Measurements from ENCODE around the gene SPTSSB.
A peak's percentile ranks its signal among the peaks of the same experiment; 100 is the strongest.

The SPTSSB gene, protein sequence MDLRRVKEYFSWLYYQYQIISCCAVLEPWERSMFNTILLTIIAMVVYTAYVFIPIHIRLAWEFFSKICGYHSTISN

DNA sequence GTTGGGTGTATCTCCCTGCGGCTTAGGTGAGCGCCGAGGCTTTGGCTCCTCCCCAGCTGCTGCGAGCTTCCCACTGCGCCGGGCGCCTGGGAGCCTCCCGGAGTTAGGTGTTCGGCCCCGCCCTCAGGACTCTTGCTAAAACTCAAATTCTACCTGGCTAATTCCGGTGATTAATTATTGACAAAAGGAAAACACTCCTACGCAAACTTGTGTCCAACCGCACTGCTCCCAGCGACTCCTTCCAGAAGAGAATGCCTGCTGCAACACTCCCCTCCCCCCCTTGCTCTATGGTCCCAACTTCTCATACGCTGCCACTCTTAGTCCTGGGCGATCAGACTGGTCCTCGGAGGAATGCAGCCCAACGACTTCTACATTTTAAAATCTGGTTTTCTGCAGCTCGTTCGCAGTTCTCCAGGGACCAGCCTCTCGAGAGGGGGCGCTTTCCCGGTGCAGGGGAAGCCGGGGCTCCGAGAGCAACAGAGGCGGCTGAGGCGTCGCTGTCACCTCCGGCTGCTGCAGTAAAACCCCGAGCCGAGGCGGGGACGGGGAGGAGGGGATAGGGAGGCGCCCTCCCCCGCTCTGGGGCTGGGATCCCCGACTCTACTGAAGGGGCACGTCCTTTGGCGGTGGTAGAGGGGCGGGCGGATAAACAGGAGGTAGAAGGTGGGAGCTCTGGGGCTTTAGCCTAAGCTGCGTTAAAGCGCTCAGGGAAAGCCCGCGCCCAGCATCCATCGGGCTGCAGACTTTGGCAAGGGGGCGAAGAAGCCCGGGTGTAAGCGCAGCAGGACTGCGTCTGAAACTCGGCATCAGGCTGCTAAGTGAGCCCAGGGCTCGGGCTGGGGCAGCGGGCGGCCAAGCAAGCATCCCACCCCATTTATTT lies at the start of gene SPTSSB:
Gene SPTSSB, minus strand, starts transcription at position 77 of the 880 bp plus-strand sequence. CDS start 25,194 bp downstream, outside the sequence.
- peak; percentile 50 for DNase-seq

DNA sequence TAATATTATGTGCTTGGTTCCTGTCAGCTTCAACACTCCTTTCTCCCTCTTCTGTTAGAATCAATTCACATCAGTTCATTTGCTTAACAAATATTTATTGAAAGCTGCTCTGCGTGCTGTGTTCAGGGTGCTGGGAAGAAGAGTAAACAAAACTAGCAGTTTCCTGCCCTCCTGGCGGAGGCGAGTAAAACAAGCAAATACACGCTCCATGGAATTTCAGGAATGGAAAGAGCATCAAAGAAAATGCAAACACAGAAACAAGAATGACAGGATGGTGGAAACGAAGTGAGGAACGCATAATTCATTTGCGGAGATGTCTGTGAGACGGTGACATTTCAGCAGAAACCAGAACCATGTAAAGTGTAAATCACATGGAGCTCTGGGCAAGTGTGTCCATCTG lies 49.4 kb upstream of the SPTSSB start:
- no peak for DNase-seq

DNA sequence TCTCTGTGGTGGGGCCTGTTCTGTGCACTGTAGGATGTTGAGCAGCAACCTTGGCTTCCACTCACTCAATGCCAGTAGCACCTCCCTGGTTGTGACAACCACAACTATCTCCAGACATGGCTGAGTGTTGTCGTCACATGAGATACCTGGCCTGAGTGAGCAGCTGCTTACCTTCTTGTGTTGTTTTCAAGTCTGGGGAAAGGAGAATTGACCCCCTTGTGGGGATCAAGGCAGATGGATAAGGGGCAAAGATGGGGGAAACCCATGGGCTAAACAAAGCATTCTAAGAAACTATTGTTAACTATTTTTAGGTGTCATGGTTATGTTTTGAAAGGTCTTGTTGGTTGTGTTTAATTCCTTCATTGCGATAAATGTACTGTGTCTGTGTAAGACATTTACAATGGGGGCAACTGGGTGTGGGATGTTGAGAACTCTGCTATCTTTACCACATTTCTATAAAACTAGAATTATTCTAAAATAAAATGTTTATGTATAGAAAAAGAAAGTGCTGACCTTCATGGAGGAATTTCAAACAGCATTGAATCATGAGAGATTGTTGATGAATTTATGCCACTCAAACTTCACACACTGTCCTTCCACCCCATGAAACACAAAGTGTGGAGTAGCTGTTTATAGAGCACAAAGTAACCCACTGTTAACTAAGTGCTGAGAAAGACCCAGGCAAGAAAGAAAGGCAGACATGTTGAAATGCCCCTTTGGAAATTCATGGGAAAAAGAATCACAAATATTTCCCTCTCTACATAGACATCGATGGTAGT lies 48.4 kb upstream of the SPTSSB start:
- DNase-seq, result no peak

DNA sequence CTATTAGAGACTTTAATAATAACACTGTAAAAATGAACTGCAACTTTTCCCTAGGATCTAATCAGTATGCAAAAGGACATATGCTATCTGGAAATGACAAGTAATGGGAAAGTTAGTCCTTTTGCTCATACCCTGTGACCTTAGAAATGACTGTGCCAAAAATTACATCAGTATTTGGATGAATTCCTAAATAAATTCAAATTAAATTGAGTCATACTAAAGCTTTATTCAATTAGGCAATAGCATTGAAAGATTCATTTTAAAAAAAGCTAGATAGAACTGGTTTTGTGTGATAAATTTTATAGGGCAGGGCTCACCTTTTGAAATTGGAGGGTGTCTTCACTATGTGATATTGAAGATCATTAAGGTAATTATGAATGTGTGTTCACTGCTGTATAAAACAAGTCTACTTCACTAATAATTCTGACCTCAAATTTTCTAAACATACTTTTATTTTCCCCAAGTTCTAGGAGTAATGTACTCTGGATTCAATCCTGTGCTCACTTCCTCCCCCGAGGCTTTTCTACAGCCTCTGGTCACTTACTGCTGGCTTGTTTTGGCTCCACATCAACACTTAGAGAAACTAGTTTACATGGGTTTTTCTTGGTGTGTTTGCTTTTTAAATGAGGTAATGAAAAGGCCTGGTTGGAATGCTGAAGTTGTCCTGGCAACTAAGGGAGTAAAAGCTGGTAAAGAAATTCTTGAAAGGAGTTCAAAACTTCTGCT lies 44.4 kb upstream of the SPTSSB start:
- DNase-seq, result peak; percentile 52

DNA sequence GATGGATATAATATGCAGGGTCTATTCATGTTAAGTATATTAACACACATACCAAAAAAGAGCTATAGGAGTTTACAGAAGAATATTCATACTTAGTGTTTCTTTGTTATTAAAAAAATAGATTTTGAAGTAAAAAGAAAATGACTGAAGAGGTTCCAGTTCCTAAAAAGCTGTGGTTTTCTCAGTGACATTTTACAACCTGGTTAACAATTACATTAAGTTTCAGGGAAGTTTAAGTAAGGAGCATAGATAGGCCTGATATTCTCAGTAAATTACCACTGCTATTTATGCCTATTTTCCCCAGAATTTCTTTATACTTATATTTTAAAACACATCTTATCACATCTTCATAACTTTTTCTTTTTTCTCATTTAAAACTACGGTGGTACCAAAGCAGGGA lies 43.6 kb upstream of the SPTSSB start:
- no peak for DNase-seq

DNA sequence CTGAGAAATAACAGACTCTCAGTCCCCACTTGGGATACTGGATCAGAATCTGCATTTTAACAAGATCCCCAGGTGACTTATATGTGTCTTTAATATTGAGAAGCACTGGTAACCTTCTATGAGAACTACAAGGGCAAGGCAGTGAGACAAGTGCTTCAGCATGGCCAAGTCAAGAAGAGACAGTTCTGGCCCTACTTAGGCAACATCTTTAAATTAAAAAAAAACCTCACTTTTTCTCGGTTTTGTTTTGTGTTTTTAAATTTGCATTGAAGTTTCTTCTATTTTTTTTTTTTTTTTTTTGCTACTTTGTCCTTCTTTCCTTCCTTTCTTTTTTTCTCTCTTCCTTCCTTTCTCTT lies 42.5 kb upstream of the SPTSSB start:
- no peak for DNase-seq

DNA sequence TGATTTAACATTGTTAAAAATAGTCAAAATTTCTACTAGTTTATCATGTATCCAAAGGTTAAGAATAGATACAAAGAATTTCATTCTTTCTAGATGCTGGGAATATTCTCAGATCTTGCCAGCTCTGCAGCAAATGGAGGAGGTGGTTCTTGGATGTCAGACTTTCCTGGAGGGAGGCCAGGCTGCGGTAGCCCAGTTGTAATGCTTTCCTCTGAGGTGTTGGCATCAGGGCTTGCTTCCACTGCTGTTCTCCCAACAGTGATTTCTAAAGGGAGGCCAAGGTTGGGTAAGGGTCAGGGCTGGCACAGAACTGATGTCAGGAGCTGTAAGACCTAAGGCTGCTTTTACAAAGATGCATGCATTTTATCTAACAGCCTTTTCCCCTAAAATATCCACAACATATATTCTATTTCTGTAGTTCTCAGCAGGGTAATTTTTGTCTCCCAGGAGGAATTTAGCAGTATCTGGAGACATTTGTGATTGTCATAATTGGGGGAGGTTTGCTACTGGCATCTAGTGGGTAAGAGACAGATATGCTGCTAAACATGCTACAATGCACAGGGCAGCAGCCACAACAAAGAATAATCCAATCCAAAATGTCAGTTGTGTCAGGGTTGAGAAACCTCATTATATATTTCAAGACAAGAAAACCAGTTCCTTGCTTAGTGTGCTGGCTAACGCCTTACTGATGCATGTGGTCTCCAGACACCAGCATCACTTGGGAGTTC lies 42.0 kb upstream of the SPTSSB start:
- peak; percentile 81 for DNase-seq

DNA sequence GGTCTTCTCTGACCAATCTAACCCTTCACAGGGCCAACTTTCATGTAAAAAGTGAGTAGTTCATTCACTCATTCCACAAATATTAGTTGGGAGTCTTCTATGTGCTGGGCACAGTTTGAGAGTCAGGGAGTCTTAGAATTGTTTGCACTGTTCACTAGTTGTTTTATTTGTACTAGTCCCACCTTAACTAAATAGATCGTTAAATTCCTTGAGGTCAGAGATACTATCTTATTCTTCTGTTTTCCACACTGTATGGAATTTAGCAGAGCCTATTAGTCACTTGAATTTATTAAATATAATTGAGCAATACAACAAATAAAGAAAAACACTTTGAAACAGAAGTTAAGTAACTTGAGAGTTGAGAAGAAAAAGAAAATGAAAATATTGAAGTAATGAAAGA lies 40.8 kb upstream of the SPTSSB start:
- DNase-seq, result no peak

DNA sequence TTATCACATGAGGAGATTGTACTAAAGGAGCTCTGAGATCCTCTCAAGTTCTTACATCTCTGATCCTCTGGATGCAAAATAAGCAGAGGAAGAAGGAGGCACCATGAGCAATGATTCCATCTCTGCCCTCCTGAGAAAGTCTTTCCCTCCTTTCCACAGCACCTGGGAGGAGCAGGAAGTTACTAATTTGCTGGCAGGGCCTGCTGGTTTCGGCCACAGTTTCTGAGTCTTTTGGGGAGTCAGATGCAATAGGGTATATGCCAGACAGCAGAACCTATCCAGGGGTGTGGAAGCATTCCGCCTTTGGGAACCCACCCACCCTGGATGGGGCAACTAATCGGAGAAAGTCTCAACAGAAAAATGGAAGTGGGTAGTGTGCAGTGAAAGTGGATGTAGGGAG lies 38.5 kb upstream of the SPTSSB start:
- DNase-seq, result no peak

DNA sequence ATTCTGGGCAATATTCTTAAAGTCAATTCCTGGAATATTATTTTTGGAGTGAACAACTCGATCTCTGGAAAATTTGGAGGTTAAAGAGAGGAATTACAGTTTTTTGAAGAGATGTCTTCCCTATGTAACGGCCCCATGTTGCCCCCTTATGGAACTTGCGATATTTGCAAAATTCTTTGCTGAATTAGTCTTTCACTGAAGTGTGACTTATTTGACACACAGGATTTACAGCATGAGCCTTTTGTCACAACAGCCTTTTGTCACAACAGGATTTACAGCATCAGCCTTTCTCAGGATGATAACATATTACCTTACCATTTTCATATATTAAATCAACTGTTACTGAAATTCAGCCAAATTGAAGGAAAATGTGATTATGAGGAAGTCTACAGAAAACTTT lies 37.8 kb upstream of the SPTSSB start:
- DNase-seq, result no peak

DNA sequence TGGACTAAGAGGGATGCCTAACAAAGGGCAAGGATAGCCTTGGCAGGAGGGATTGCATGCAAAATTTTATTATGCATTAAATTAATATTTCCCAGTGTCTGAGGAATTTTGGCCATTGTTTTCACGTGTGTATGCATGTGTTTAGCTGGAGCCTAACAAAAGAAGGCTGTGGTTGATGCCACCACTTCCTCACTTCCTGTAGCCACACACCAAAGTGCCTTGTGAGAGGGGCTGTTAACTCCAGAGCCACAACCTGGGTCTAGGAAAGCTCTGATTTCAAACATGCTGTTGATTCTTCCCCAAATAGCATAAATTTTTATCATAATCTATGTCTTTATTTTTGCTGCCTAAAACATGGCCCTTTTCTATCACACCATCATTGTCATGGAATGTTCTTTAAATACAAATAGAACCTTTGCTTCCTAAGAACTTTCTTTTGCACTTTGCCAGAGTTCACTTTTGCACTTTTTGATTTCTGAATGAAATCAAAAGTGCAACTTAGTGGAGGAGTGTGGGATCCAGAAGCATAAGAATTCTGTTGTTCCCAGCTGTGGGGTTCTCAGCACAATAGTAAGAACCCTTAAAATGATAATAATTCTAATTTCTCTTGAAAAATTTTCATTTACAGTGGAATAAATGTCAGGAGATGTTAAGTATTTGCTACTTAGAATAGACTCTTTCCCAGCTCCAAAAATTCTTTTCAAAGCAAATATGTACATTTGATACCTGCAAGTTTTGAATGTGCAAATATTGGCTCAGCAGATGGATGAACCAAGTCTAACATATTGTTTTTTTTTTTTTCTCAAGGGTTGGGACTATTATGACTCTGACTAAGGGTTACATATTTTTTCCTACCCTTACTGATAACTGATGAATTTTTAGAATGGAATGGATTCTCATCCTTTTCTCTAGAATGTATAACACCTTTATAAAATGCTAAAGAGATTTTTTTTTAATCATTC lies 35.6 kb upstream of the SPTSSB start:
- DNase-seq, result no peak

DNA sequence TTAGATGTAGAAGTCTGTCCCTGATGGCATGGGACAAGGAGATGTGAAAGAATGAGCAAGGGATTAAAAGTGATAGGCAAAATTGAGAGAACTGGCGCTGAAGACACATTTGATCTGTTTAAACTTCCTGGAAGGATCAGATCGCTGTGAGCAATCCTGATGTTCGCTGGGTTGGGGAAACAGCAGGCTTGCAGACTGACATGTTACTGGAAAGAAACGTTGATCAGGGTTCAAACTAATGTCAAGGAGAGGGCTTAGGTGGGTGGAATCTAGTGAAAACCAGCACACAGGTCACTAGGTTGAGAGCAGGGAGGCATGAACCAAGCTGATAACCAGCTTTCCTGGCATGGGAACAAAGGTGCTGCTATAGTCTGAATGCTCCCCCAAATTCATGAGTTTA lies 34.5 kb upstream of the SPTSSB start:
- DNase-seq, result no peak

DNA sequence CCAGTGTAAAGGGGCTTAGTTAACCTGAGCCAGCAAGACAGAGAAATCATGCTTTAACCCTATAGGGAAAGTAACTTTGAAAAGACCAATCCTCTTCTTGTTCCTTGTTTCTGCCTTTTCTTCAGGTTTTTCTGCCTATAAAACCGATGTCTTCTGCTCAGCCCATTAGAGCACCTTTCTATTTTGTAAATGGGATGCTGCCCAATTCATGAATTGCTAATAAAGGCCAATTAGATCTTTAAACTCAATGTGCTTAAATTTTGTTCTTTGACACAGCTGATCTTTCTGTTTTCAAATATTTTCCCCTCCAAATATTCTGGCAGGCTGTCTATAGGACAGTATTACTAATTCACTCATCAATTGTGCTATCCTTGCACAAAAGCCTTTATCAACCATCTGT lies 33.8 kb upstream of the SPTSSB start:
- DNase-seq, result no peak

DNA sequence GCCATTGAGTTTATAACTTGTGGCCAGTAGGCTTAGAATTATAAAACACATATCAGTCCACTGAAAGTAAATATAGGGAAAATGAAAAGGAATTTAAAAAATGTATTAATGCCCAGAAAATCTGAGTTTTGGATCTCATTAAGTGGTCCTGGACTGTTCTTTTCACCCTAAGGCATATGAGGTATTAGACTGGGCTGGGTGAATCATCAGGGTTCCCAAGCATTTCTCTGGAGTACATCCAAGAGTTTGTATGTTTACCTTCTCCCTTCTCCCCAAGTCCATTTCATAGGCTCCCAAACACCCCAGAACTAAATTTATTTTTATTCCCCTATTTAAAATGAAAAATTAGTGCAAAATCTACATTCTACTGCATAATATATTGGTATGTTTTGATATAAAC lies 31.9 kb upstream of the SPTSSB start:
- no peak for DNase-seq

DNA sequence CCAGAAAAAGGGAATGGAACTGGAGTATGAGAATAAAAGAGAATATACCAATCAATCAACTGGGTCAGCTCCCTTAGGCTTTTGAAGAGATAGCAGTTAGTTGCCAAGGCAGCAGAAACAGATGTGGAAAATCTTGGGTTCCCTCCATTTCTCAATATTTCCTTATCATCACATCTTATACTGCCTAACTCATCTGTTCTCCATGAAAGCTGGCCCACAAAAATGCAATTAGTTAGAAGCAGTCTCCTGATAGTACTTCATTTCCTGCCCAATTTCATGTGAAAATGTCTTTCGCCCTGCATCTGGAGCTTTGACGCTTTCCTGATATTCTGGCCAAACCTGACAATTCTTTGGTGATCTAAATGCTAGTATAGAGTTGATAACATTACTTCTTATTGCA lies 30.1 kb upstream of the SPTSSB start:
- DNase-seq, result no peak

DNA sequence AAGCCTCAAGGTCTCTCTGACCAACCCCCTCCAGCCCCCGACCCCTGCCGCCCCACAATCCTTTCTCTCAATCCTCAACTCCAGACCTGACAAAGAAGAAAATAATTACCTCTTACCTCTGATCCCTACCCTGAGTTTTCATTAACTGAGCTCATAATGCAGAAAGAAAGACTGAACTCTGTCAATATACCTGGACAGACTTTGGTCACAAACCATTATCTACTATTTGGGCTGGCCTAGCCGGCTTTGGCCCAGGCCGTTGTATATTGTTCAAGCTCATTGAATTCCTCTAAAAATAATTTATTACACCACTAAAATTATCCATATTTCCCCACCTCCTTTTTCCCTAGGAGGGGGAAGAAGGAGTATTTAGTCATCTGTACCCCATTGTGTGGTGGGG lies 29.3 kb upstream of the SPTSSB start:
- no peak for DNase-seq

DNA sequence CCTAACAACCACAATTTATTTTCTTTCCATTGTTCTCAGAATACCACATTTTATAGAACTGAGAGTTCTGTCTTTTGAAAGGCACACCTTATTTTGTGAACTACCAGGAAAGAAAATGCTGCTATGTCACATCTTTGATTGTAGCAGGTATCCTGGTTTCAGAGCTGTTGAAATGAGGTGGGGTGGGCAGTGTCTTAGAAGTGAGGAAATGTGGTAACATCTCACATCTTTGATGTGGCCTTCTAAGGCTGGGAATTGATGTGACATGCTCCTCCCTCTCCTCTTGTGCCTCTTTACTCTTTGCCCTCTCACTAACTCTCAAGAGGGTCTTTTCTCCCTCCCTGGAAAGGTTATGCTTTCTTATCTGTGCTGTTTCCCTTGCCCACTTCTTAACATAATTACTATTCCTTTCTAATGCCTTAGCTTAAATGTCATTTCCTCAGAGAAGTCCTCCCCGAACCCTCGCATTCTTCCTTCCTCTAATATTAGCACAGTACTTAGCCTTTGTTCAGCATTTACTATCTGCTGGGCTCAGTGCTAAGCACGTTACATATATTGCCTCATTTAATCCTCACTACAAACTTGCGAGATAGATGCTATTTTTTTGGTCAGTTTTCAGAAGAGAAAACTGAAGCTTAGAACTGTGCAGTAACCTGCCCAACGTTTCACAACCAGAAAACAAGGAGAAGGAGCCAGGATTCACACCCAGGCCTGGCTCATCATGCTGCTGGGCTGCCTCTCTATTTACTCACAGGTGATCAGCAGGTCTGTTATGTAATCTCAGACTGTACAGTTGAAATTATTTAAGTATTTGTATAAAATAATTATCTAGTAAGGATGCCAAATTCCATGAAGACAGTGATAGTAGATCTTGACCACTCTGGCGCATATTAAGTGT lies 24.0 kb upstream of the SPTSSB start:
- DNase-seq, result no peak

DNA sequence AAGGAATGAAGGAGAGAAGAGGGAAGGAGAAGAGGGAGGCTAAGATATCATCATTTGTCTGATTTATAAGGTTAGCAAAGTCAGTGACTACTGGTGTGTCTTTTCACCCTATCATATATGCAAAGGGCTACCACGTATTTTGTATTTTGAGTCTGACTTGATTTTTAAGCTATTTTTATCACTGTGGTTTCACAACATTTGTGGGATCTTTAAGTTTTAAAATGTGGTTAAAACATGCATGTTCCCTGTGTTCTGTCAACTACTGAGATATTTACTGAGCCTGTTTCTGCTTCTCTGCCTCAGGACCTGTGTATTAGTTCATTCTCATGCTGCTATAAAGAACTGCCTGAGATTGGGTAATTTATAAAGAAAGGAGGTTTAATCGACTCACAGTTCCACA lies 22.5 kb upstream of the SPTSSB start:
- DNase-seq, result no peak

DNA sequence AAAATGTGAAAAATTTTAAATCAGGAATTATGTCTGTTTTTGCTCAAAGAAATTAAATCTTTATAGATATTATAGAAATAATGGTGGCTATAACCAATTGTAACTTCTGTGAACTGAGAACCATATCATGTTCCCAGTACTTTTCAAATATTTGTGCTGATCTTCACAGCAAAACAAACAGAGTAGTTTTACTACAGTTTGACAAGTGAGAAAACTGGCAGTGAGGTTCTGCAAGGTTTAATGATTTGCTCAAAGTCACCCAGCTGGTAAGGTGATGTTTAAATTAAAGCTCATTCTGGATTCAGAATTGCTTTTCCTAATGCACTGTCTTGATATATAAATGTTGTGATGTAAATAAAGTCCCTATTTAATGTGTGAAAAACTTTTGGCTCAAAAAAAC lies 22.0 kb upstream of the SPTSSB start:
- no peak for DNase-seq

DNA sequence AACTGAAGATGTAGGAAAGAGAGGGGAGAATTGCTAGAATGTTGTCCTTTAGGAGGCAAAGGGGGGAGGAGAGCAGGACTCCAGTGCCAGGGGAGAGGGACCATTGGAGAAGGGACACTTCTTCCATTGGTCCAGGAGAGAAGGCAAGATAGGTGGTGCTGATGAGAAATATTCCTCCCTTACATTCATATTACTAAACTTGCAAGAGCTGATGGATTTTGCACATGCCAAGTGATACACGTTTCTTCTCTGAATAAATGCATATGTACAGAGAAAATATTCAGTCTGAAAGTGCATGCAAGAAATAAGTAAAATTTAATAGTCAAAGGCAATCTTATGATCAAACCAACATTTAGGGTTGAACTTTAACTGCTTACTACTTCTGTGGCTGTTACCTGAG lies 21.5 kb upstream of the SPTSSB start:
- no peak for DNase-seq
